NCI-H2171 (cell line): ENCODE data around the gene PAQR4.

ENCODE experiments used
- DNase-seq: peaks from one replicate; lab custom pipeline; 2025; lab: John Stamatoyannopoulos, UW

PAQR4 gene

GRCh38 chr16:2964475-2965336 lies 4.4 kb upstream of the PAQR4 start:
- DNase-seq = peak; percentile 86

- DNase-seq = no peak
Observed at GRCh38 chr16:2966043-2966807, 2.9 kb upstream of the PAQR4 start.

- DNase-seq = no peak
Observed at GRCh38 chr16:2966808-2967191, 2.3 kb upstream of the PAQR4 start.

DNA sequence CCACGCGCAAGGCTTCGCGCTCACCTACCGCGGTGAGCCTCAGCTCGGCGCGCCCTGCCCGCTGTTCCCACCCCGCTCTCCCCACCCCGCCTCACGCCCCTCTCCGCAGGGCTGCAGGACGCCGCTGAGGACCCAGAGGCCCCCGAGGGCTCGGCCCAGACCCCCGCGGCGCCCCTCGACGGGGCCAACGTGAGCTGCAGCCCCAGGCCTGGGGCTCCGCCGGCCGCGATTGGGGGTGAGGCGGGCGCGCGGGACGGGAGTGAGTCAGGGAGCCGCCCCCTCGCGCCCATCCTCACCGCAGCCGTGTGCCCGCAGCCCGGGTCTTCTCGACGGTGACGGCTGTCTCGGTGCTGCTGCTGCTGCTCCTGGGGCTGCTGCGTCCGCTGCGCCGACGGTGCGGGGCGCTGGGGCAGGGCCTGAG lies 1.9 kb upstream of the PAQR4 start:
- DNase-seq = no peak

- DNase-seq = no peak
Observed at GRCh38 chr16:2967721-2968161, 1.4 kb upstream of the PAQR4 start.

GRCh38 chr16:2968368-2968737 lies 795 bp upstream of the PAQR4 start:
- peak; percentile 32 for DNase-seq

GRCh38 chr16:2969545-2970521 lies 685 bp downstream of the PAQR4 start:
- DNase-seq = peak; percentile 56

DNA sequence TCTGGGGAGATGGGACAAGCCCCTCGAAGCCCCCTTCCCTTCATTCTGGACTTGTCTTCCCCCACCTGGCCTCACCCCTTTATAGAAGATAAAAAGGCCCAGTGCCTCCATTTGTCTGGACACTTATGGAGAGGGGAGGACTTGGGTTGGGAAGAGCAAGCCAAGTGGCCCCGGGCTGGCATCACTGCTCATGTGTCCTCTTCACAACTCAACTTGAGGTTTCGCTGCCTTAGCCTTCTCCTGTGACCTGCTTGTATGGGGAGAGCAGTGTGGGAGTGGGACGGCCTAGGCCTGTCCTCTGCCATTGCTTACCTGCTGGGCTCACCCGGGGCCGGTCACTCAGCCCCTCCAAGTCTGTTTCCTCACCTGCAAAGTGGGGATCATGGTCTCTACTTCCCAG lies 1.4 kb downstream of the PAQR4 start:
- no peak for DNase-seq

GRCh38 chr16:2971134-2971984 lies 2.2 kb downstream of the PAQR4 start:
- DNase-seq = no peak

DNA sequence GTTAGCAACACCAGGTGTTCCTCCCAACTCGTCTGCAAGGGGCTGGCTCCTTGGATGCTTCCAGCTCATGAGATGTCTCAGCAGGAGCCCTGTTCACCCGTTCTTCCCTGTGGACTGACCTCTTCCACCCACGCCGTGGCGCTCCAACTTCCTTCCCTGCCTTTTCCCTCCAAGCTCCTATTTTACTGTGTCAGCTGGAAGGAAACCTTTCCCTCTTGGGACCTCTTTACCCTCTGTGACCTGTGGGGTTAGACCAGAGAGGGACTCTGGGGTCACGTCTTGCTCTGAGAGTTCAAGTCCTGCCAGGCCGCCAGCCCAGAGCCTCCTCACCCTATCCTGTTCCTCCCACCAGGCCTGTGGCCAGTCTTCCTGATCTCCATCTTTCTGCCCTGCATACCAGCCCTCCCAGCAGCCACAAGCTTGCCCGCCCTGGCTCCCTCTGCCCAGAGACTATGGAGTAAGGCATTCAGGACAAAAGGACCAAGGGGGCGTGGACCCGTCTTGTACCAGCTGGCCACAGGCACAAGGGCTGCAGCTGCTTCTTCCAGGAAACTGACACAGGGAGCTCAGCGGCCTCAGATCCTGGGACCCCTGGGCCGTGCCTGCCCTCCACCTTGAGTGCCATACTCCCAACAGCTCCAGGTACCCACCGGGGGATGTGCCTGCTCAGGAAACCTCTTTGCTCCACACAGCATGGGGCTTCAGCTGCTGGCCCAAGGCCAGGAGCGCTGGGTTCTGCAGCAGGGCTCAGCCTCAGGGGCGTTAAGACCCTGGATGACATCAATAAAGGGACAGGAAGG lies 3.0 kb downstream of the PAQR4 start:
- no peak for DNase-seq

- no peak for DNase-seq
Observed at GRCh38 chr16:2973093-2973492, 3.9 kb downstream of the PAQR4 start.

- DNase-seq = no peak
Observed at GRCh38 chr16:2973605-2974318, 4.6 kb downstream of the PAQR4 start.

GRCh38 chr16:2974319-2975056 lies 5.3 kb downstream of the PAQR4 start:
- no peak for DNase-seq

- no peak for DNase-seq
Observed at GRCh38 chr16:2975161-2975795, 6.1 kb downstream of the PAQR4 start.

- no peak for DNase-seq
Observed at GRCh38 chr16:2976201-2976600, 7.1 kb downstream of the PAQR4 start.

- DNase-seq = no peak
Observed at GRCh38 chr16:2976673-2977072, 7.5 kb downstream of the PAQR4 start.

GRCh38 chr16:2977440-2977839 lies 8.3 kb downstream of the PAQR4 start:
- no peak for DNase-seq

- DNase-seq = no peak
Observed at GRCh38 chr16:2979669-2980226, 10.6 kb downstream of the PAQR4 start.
